ENCODE measurements around the gene SLC38A10.

SLC38A10 gene

GRCh38 chr17:81198826-81199481 lies 96.2 kb downstream of the SLC38A10 start:
- no peak for DNase-seq (ENCODE audit: extremely low read depth, low read depth)
- no peak overlapping the region for H3K4me3 ChIP-seq (replicated peaks; ENCODE audit: low read depth, low read length)
- TF ChIP-seq, protein P1, sequence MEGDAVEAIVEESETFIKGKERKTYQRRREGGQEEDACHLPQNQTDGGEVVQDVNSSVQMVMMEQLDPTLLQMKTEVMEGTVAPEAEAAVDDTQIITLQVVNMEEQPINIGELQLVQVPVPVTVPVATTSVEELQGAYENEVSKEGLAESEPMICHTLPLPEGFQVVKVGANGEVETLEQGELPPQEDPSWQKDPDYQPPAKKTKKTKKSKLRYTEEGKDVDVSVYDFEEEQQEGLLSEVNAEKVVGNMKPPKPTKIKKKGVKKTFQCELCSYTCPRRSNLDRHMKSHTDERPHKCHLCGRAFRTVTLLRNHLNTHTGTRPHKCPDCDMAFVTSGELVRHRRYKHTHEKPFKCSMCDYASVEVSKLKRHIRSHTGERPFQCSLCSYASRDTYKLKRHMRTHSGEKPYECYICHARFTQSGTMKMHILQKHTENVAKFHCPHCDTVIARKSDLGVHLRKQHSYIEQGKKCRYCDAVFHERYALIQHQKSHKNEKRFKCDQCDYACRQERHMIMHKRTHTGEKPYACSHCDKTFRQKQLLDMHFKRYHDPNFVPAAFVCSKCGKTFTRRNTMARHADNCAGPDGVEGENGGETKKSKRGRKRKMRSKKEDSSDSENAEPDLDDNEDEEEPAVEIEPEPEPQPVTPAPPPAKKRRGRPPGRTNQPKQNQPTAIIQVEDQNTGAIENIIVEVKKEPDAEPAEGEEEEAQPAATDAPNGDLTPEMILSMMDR (IDR thresholded peaks at IDR 0.05; ENCODE audit: low read depth, low read length, missing control alignments), result no peak

DNA sequence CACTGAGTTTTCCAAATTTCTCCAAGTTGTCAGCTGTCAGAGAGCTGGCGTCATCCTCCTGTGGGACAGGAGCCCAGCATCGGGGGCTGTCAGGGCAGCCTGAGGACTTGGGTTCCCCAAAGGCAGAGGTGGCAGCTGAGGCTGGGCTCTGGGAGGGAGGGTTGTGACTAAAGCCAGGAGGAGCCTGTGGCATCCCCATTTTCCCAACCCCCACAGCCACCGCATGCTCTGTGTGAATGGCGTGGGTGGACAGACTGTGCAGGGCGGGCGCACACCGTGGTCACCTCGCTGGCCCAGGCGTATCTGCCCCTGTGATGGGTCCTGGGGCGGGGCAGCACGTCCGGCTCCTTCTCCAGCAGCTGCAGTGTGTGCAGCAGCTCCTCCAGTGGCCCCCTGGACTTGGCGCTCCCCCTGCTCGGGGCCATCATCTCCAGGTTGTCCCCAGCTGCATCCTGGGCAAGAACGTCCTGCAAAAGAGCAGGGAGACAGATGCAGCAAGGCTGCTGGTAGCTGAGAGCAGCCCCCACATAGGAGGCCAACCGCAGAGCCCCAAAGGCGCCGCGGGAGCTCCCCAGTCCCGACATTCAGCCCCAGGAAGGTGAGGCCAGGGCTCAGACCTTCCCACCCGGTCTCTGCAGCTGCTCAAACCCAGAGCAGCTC lies 97.1 kb downstream of the SLC38A10 start:
- H3K4me3 ChIP-seq (replicated peaks; ENCODE audit: low read depth, low read length), result no peak overlapping the region
- TF ChIP-seq, protein P1 (IDR thresholded peaks at IDR 0.05; ENCODE audit: low read depth, low read length, missing control alignments), result no peak
- no peak for DNase-seq (ENCODE audit: extremely low read depth, low read depth)

- no peak for DNase-seq (ENCODE audit: extremely low read depth, low read depth)
- no peak overlapping the region for H3K4me3 ChIP-seq (replicated peaks; ENCODE audit: low read depth, low read length)
- TF ChIP-seq, protein P1 (IDR thresholded peaks at IDR 0.05; ENCODE audit: low read depth, low read length, missing control alignments), result no peak
Measured at GRCh38 chr17:81197409-81197795, 97.7 kb downstream of the SLC38A10 start.

- TF ChIP-seq, protein P1 (IDR thresholded peaks at IDR 0.05; ENCODE audit: low read depth, low read length, missing control alignments), result no peak
- no peak for DNase-seq (ENCODE audit: extremely low read depth, low read depth)
- H3K4me3 ChIP-seq (replicated peaks; ENCODE audit: low read depth, low read length), result no peak overlapping the region
Measured at GRCh38 chr17:81196505-81197408, 98.3 kb downstream of the SLC38A10 start.

DNA sequence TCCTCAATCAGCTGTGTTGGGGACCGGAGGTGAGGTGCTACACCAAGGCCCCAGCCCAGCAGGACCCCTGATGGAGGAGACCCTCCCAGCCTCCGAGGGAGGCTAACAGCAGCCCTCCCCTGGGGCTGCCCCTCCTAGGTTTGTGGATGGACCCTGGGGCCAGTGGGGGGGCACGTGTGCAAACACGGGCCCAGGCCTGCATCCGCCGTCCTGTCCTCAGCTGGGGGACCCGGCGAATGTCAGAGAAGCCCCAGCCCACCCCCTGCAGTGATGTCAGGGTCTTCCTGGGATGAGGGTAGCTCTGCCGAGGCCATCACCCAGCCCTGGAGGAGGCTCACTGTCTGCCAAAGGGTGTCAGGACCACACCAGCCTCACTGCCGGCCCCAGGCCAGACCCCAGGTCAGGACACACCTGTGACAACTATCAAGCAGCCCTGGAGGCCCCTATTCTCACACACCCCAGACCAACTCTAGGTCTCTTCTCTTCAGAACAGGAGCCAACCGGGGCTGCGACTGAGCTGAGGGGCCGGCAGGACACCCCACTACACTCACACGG lies 99.1 kb downstream of the SLC38A10 start:
- TF ChIP-seq, protein P1 (IDR thresholded peaks at IDR 0.05; ENCODE audit: low read depth, low read length, missing control alignments), result no peak
- DNase-seq (ENCODE audit: extremely low read depth, low read depth), result no peak
- no peak overlapping the region for H3K4me3 ChIP-seq (replicated peaks; ENCODE audit: low read depth, low read length)

Measured in HFF-Myc (cell line).